NT2/D1 (cell line): ENCODE results near the gene C13orf42.

ENCODE experiments used
- SUZ12 ChIP-seq: IDR thresholded peaks from 2 replicates; pipeline ENCODE4 v1.6.1; 2011; ENCODE audit not compliant: insufficient read length, insufficient read depth; ENCODE audit errors: extremely low read depth
- YY1 ChIP-seq: IDR thresholded peaks from 2 replicates; pipeline ENCODE4 v1.6.1; 2011; ENCODE audit not compliant: insufficient read length, insufficient read depth
- ZNF274 ChIP-seq: IDR thresholded peaks from 2 replicates; pipeline ENCODE4 v1.6.1; 2011; ENCODE audit warnings: mild to moderate bottlenecking, low read depth, low read length

DNA sequence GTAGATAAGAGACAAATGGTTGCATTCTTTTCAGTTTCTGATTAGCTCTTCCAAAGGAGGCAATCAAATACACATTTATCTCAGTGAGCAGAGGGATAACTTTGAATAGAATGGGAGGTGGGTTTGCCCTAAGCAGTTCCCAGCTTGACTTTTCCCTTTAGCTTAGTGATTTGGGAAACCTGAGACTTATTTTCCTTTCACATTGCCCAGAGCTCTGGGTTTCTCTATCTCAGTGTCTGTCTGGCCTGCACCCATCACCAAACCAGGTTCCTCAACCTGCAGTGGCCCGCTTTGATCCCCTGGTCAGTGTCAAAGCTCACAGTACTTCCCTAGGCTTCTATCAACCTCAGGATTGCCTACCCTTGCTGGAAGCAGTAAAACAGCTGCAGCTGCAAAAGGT is 35.6 kb upstream of the C13orf42 start:
- TF ChIP-seq YY1 (no peak), SUZ12 (no peak), ZNF274 (no peak)
